GM21529 (cell line): ENCODE data around the gene MEFV.
"Not testable (repeated sequence)": the region's sequence is repeated elsewhere in the genome, so short reads cannot be mapped to it uniquely, and the experiment has no call there.

Experiments used
- ATAC-seq: cut with Tn5 transposase; IDR thresholded peaks from one replicate; pipeline ENCODE4 v1.9.1; 2021; ENCODE audit not compliant: unreplicated experiment

Gene MEFV, protein sequence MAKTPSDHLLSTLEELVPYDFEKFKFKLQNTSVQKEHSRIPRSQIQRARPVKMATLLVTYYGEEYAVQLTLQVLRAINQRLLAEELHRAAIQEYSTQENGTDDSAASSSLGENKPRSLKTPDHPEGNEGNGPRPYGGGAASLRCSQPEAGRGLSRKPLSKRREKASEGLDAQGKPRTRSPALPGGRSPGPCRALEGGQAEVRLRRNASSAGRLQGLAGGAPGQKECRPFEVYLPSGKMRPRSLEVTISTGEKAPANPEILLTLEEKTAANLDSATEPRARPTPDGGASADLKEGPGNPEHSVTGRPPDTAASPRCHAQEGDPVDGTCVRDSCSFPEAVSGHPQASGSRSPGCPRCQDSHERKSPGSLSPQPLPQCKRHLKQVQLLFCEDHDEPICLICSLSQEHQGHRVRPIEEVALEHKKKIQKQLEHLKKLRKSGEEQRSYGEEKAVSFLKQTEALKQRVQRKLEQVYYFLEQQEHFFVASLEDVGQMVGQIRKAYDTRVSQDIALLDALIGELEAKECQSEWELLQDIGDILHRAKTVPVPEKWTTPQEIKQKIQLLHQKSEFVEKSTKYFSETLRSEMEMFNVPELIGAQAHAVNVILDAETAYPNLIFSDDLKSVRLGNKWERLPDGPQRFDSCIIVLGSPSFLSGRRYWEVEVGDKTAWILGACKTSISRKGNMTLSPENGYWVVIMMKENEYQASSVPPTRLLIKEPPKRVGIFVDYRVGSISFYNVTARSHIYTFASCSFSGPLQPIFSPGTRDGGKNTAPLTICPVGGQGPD

DNA sequence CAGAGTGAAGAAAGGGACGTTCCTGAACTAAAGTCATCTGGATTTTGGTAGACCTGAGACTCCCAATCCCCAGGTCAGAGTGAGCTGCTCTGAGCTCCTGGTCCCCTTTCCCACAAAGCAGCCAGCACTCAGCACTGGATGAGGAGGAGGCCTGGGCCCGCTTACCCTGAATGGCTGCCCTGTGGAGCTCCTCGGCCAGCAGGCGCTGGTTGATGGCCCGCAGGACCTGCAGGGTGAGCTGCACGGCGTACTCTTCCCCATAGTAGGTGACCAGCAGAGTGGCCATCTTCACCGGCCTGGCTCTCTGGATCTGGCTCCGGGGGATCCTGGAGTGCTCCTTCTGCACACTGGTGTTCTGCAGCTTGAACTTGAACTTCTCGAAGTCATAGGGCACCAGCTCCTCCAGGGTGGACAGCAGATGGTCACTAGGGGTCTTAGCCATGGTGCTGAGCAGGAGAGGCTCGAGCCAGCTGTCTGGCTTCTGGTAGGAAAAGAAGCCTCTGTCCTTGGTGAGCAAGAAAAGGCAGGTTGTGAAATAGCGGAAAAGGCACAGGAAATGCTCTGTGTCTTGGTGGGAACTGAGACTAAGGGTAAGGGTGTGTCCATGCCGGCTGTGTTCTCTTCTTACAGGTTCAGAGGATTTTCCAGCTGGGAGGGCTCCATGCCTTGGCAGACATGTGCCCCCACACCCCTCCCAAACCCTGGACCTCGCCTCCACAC lies at the start of gene MEFV:
Gene MEFV (minus strand): TSS at position 488 of the 720 bp plus-strand sequence. CDS start 46 bp downstream, at position 442.
- no peak for ATAC-seq

GRCh38 chr16:3306078-3306477 lies 49.6 kb upstream of the MEFV start:
- ATAC-seq, result no peak

GRCh38 chr16:3305109-3306068 lies 49.0 kb upstream of the MEFV start, which contains the start of the genes TIGD7 and ZNF75A:
TSS of gene TIGD7 (minus strand) at chr16:3305430. CDS start at chr16:3300614, 4,816 bp downstream.
TSS of gene ZNF75A (plus strand) at chr16:3305497. CDS start at chr16:3308429, 2,932 bp downstream.
- ATAC-seq, result peak; percentile 94

GRCh38 chr16:3304370-3304769 lies 47.9 kb upstream of the MEFV start:
- ATAC-seq, result no peak

DNA sequence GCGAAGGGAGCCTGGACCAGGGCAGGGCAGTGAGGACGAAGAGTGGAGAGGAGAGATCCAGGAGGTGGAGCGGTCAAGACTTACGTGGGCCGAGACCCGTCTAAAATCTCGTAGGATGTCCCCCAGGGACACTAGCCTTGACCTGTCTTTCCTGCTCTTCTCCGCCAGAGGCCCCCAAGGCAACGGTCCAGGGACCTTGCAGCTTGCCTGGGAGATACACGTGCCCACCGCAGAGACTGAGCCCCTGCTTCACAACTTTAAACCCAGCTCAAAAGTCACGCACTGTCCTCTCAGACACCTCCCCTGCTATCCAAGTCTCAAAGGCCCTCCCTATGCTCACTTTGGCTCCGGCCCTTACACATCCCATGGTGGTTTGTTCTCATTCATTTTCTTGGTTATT lies 39.4 kb upstream of the MEFV start:
- ATAC-seq, result no peak

DNA sequence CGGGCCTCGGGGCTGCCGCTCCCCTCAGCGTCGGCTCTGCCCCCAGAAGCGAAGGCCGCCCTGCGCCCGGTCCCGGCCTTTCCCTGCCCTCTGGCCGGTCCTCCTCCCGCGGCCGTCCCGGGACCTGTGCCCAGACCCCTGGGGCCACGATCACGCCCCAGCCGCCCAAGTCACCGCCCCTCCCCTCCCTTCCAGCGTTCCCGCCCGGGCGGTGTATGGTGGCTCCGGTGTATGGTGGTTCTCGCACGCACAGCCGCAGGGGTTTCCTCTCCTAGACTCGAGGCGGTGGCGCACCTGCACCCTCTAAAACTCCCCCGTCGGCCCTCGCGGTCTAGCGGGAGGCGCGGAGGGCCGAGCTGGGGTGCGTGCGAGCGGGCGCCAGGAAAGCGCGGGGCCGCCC lies 38.8 kb upstream of the MEFV start:
- ATAC-seq, result no peak

DNA sequence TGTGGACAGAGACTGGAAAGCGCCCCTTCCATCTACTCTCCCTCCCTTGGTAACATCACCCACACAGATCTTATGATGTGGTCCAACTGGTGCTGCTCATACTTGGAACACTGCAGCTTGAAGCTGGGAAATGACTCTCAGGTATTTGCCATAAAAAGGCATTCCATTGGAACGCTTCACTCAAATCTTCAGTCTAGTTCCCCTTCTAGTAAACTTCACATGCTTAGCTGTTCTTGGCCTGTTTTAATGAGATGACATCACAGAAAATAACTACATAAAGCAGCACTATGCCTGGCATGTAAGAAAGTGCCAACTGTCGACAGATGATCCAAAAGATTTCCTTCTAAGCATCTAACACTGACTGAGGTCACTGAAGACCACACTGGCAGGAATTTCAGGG lies 36.2 kb upstream of the MEFV start:
- ATAC-seq, result no peak

GRCh38 chr16:3289998-3290673 lies 33.7 kb upstream of the MEFV start:
- no peak for ATAC-seq

- no peak for ATAC-seq
Measured at GRCh38 chr16:3285131-3285530, 28.7 kb upstream of the MEFV start.

- ATAC-seq, result no peak
Measured at GRCh38 chr16:3283543-3284447, 27.4 kb upstream of the MEFV start.

GRCh38 chr16:3282730-3283542 lies 26.5 kb upstream of the MEFV start, which contains the start of gene ZNF263:
TSS of gene ZNF263 (plus strand) at chr16:3283491. CDS start at chr16:3283819, 328 bp downstream.
- ATAC-seq, result peak; percentile 84

- ATAC-seq, result peak; percentile 28
Measured at GRCh38 chr16:3282103-3282729, 25.8 kb upstream of the MEFV start.

DNA sequence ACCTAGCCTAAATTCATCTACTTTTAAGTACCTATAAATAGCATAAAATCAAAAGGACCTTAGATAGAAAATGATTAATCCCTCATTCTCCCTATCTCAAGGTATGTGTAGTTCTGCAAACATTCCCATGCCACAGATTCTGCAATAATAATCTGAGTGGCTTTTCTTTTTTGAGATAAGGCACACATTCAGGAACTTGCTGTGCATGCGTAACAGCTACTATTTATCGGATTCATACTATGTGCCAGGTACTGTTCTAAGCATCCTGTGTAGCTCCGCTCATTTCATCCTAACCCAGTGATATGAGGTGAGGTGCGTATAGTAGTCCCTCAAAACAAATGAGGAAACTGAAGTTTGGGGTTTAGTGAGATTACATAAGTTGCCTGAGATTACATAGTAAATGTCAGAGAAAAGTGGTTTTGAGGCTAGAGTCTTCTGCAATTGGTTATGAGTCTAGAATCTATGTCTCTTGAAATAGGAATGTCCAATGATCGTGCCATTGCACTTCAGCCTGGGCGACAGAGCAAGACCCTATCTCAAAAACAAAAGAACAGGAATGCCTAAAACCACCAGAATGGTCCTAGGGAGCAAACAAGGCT lies 24.9 kb upstream of the MEFV start:
- ATAC-seq, result no peak

DNA sequence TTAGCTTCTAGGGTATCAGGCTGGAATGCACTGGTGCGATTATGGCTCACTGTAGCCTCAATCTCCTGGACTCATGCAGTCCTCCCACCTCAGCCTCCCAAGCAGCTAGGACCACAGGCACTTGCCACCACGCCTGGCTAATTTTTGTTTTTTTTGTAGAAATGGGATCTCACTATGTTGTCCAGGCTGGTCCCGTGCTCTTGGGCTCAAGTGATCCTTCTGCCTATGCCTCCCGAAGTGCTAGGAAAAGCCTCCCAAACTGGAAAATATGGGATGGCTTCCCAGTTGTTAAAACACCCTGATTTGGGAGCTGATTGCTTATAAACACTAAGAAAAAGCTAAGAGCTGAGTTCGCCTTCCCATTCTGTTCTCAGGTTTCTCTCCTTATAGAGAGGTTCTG lies 20.2 kb upstream of the MEFV start:
- ATAC-seq, result no peak

GRCh38 chr16:3274947-3275346 lies 18.5 kb upstream of the MEFV start:
- ATAC-seq, result no peak

DNA sequence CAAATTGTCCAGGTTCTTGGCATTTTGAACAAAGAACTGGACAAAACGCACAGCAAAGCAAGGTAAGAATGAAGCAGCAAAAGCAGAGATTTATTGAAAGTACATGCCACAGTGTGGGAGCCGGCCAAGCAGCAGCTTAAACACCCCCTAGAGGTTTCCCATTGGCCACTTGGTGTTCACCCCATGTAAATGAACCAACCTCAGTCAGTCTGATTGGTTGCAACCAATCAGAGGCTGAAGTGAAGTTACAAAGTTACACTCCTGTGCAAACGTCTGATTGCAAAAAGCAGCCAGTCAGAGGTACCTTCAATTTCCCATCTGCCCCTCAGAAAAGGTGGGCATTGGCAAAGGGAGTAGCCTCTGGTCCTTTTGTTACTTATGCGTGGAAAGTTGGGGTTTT lies 18.1 kb upstream of the MEFV start:
- no peak for ATAC-seq

GRCh38 chr16:3271281-3271680 lies 14.8 kb upstream of the MEFV start:
- ATAC-seq, result not testable (repeated sequence)
